GM18508 (cell line): ENCODE measurements around the gene GARS1.
"Not testable (repeated sequence)": the region's sequence is repeated elsewhere in the genome, so short reads cannot be mapped to it uniquely, and the experiment has no call there.

Experiments
- ATAC-seq: cut with Tn5 transposase; IDR thresholded peaks from one replicate; pipeline ENCODE4 v1.9.1; 2021; ENCODE audit warnings: moderate number of reproducible peaks; ENCODE audit not compliant: insufficient read depth, unreplicated experiment

GARS1 gene

DNA sequence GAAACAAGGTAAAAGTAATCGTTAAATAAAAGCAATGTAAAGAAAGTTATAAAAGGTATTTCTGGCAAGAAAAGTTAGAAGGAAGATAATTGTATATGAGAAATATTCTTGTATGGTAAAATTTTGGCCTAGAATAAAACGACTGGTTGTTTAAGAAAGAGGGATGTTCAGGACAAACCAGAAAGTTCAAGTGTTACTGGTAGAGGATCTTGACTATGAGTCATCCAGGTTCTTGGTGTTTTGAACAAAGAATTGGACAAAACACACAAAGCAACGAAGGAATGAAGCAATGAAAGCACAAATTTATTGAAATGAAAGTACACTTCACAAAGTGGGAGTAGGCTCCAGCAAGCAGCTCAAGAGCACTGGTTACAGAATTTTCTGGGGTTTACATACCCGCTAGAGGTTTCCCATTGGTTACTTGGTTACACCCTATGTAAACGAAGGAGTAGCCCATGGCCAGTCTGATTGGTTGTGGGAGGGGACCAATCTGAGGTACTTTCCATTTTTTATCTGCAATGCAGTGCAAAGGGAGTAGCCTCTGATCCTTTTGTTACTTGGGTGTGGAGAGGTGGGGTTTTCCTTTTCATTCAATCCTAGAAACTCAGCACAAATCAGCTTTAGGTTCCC, 22.4 kb upstream of the GARS1 start:
- no peak for ATAC-seq

DNA sequence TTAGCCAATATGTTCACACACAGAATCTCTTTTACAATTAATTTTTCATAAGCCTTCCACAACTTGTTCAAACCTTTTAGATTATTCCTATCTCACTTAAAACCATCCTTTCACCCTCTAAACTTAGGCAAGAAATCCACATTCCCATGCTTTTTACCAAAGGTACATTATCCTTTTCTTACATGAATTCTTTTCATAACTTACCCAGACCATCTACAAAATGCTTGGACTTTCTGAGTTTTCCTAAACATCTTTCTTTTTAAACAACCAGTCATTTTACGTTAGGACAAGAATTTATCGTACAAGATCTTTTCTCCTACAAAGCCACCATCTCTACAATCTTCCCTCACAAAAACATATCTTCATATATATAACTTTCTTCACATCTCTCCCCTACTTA, 18.8 kb upstream of the GARS1 start:
- ATAC-seq = no peak

DNA sequence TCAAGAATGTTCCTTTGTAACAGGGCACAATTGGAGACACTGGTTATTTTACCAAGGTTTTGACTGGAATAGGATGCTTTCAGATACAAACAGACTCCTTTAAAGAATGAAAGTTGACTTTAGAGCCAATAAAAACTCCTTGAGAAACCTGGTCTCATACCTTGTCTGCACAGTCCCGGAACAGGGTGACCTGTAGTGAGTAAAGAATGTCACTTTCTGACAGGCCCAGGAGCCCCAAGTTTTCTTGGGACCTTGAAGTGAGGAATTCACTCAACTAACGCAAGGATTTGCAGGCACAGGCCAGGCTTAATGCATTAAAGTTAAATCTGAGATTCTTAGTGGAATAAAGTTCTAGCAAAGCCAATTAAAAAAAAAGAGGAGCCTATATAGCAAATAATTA, 11.5 kb upstream of the GARS1 start:
- no peak for ATAC-seq

DNA sequence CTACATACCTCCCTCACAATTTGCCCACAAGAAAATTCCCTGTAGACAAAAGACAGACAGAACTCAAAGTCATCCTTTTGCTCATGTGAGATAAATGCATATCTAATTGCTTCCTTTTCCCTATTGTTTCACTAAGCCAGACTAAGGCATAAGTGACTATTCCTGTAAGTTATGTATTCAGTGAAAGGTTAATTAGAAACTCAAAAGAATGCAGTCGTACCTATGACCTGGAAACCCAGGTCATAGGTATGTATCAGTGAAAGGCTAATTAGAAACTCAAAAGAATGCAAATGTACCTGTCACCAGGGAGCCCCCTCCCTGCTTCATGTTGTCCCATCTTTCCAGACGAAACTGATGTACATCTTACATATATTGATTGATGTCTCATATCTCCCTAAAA, 10.3 kb upstream of the GARS1 start:
- no peak for ATAC-seq

DNA sequence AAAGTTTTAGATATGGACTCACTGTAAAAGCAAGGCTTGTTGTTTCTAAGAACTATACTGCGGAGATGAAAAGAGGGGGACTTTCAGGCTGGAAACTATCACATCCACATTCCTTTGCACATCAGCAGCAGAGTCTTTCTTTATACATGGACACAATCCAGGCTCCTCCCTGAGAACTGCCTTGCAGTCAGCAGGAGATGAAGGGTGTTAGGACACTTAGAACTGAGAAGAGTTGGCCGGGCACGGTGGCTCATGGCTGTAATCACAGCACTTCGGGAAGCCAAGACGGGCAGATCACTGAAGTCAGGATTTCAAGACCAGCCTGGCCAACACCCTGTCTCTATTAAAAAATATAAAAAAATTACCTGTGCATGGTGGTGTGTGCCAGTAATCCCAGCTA, 9.7 kb upstream of the GARS1 start:
- no peak for ATAC-seq

DNA sequence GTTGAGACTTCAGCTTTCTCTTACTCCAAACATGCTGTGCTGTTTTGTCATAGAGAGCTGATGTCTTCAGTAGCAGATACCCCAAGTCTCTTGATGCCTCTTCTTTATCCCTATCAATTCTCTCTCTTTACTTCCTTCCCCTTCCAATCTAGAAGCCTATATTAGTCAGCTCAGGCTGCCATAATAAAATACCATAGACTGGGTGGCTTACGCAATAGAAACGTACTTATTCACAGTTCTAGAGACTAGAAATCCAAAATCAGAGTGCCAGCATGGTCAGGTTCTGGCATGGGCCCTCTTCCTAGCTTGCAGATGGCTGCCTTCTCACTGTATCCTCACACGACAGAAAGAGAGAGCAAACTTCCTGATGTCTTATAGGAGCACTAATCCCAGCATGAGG, 9.0 kb upstream of the GARS1 start:
- ATAC-seq = no peak

DNA sequence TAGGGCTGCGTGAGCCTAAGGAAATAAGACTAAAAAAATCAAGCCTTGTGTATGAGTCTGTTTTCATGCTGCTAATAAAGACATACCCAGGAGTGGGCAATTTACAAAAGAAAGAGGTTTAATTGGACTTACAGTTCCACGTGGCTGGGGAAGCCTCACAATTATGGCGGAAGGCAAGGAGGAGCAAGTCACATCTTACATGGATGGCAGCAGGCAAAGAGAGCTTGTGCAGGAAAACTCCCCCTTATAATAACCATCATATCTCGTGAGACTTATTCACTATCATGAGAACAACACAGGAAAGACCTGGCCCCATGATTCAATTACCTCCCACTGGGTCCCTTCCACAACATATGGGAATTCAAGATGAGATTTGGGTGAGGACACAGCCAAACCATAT, 7.1 kb upstream of the GARS1 start:
- ATAC-seq = not testable (repeated sequence)

DNA sequence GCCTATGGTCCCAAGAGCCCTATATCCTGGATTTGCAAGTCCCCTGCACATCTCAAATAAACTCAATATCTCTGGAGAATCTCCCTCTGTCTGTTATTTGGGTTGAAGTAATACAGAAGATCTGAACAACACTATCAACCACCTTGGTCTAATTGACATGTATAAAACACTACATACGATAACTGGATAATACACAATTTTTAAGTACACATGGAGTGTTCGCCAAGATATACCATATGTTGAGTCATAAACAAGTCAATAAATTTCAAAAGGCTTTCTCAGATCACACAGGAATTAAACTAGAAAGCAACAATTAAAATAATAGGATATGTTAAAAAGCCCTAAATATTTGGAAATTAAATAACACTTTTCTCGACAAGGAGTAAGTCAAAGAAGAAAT, 5.6 kb upstream of the GARS1 start:
- no peak for ATAC-seq

DNA sequence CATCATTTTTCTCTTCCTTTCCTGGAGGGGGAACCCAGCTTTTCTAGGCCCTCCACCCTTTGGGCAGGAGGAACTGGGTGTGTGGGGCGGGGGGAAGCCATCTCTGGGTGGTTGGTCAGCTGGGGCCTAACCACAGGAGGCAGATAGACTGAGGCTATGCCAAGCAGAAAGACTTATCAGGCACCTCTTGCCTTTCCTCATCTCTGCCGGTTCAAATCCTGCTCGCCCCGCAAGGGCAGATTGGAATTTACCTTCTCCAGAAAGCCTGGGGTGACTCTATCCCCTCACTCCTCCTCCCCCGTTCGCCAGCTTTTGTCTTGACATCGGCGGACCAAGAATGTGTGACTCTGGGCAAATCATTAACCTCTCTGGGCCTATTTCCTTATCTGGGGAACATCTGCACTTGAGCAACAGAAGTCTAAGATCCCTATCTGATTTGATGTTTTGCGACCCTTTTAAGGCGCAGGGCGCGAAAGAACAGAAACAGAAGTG, 584 bp upstream of the GARS1 start:
- peak; percentile 22 for ATAC-seq

DNA sequence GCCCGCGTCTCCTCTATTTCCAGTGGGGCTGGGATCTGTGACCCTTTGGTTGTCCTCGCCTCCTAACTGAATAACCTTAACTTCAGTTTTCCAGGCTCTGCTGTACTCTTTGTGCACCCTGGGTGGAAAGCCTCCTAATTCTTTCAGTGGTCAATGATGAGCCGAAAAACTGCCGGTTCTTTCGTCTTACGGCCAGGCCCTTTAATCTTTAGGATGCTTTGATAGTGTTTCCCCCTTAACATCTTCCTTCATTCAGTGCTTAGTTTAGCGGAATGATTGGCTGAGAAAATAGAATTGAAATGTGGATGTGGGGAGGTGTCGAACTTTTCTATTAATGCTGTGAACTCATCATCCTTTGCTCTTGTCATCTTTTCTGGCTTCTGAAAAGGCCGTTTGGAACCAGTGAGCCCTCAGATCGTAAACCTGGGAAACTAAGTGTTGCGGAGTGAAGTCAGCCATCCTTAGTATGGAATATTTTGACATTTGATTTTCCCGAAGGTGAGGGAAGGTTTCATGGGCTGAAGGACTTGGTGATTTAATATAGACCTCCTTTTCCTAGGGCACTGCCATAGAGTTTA, 847 bp downstream of the GARS1 start:
- ATAC-seq = no peak

DNA sequence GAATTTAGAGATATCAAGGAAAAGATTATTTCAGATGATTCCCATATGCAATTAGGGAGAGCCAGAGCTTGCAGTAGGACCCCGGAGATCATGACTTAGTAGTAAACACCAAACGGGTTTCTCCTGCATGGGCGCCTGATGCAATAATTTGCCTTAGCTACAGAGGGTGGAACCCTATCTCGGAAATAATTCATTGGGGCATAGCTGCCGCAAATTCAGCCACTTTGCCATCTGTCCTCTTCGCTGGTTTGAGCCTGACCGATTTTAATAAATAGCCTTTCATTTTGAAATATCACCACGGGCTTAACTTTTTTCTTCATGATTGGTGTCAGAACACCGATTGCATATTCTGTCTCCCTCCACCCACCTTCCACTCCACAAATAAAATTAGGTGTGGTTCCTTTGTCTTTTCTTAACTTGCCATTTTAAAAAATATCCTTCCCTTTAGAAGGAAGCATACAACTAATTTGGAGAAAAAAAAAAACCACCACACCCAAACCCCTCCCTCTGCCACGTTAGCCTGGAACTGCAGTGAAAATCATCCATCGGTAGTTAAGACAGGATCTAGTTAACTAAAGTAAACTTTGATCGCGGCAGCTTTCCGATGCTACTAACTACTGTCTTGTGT, 1.4 kb downstream of the GARS1 start:
- no peak for ATAC-seq

DNA sequence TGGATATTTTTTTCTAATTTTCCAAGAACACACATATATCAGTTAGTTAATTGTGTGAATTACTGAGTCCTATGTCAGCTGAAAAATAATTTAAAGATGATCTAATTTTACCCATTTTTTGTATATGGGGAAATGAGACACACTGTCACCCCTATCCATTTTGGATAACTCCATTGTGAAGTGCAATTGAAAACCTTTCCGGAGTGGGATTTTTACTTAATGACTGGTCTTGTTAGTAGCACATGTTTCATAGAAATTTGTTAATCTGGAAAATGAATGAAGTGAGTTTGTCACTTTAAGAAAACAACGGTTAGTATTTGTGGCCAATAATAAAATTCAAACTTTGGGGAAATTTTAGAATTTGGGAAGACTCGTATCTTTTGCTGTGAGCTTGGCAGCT, 2.0 kb downstream of the GARS1 start:
- no peak for ATAC-seq

DNA sequence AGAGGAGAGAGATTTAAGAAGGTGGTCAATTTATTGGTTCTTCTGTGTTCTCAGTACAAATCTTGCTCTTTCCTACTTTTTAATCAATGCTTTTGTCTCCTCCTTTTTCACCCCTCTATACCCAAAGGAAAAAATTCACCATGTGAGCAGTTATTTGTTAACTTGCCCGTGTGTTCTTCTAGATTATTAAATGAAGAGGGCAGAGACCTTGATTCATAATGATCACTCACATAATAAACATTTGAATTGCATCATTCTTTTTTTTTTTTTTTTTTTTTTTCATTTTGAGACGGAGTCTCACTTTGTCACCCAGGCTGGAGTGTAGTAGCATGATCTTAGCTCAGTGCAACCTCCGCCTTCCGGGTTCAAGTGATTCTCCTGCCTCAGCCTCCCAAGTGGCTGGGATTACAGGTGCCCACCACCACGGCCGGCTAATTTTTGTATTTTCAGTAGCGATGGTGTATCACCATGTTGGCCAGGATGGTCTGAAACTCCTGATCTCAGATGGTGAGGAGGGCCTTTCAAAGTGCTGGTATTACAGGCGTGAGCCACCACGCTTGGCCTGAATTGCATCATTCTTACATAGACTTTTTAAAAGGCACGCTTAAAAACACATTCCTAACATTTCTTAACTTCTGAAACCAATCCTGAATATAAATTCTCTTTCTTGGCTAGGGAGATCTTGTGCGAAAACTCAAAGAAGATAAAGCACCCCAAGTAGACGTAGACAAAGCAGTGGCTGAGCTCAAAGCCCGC, 3.6 kb downstream of the GARS1 start:
- ATAC-seq = no peak

DNA sequence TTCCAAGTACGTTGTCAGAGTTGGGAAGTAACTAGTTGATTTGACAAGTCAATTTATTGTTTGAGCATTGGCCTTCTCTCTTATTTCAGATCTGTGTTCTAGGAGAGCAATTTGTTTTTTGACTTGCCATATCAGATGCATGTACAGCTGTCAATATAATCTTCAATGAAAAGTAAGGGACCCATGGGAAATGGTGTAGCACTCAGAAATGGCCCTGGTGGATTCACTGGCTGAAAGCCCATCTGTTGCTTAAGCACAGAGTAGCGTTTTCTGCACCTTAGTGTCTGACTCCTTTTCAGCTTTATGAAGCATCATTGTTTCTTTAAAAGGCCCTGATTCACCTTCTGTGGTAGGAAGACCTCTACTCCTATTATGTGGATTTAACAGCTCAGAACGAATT, 10.2 kb downstream of the GARS1 start:
- ATAC-seq = no peak

DNA sequence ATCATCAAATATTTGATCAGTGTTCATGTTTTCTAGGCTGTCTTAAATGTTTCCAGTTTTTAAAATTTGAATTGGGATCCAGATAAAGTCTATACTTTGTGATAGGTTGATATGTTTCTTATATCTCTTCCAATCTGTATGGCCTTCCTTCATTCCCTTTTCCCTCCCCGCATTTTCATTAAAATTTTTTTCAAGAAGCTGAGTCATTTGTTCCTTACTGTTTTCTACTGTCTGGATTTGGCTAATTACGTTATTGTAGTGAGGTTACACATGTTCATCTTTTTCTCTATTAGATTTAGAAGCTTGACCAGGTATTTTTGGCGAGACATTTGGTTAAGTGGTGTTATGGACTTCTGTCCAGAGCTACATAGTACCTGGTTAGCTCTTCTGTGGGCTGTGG, 11.2 kb downstream of the GARS1 start:
- ATAC-seq = no peak

DNA sequence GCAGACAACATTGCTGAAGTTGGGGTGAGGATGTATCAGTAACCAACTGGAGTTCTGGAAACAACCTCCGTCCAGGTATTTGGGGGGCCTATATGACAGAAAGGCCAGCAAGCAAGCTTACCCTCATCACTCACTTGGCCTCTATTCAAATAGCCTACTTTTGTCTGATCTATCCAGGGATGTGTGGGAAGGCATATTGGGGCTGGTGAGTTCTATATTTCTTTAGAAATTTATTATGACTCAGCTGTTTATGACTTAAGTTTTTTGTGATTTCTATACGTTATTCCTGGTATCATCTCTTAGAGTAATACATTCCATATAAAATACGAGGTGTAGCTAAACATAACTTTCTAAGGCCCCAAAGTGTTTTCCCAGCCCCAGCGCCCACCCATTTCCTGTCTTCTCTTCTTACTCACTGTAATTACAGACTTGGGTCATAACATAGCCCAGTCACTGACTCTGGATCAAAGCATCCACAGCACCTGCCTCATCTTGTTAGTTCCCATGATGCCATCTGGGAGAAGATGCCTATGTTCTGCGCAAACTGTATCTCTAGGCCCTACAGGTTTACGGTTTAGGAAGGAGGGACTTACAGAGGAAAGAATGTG, 18.1 kb downstream of the GARS1 start:
- no peak for ATAC-seq

DNA sequence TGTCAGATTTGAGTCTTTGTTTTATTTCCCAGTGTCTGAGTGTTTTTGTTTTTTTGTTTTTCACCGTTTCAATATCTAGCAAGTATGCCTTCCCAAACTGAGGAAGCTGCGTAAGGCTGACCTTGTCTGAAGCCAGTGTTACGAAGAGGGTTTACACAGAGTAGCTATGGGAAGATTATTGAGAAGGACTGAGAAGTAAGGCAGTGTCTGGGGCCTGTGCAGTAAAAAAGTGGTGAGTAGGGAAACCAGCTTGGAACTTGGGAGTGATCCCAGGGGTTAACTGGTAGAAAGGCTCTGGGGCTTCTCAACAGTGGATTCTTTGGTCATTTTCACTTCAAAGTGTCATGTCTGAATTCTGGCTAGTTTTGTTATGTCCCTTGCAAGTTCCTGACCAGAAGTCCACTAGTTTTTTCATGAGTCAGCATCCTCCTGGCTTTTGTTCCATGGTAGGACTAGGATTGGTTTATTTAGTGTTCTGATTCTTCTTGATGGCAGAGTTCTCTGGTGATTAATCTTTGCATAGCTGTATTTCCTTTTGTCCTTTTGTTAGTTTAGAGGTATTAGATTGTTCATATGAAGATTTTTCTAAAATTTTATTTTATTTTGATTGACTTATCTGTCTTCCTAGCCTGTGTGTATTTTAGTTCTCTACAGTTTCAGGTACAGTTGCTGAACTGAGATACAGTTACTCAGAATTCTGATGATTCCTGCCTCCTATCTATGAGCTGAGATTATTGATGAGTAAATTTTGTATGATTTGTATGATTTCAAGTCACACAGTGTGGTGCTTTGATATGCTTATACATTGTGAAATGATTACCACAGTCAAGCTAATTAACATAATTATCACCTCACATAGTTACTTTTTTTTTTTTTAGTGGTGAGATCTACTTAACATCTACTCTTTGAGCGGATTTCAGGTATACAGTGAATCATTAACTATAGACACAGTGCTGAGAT, 19.0 kb downstream of the GARS1 start:
- ATAC-seq = no peak

DNA sequence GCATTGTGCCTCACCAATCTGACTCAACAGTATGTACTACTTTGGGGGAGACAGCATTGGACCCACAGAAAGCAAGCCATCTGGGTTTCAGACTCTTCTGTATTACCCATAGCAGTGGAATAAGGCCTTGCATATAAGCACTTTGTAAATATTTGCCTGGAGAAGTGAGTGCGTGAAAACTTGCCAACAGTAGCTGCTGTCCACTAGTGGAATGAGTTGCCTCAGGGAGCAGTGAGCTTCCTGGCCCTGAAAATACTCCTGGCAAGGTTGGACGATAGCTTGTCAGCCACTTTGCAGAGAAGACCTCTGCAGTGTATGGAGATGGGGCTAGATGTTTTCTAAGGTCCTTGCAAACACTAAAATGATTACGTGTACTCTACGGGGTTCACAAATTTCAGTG, 21.6 kb downstream of the GARS1 start:
- ATAC-seq = no peak

DNA sequence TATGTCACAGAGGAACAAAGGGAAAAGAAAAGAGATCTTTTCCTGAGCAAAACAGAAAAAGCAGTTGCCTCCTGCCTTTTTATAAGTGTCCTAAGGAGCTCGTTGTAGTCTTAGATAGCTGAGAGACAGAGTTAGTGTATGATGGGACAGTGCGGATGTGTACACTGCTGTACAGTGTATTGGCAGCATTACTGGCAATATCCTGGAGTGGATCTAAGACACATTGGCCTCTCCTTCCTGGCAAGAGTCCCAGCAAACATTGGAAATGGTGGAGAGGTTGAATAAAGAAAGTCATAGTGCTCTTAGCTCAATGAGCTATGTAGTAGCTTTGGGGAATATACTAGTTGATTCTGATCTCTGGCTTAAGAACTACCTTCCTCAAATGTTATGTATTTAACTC, 22.7 kb downstream of the GARS1 start:
- ATAC-seq = no peak
